ENCODE data around the gene NAA80. TPM values are rescaled to one million over a fixed set of nuclear protein-coding genes. Genes with fewer than 3 reads are reported as not detected.

NAA80 gene
- total and polyA plus RNA-seq, 8 donors = 5.6 to 12.7 (median 9.1) TPM

DNA sequence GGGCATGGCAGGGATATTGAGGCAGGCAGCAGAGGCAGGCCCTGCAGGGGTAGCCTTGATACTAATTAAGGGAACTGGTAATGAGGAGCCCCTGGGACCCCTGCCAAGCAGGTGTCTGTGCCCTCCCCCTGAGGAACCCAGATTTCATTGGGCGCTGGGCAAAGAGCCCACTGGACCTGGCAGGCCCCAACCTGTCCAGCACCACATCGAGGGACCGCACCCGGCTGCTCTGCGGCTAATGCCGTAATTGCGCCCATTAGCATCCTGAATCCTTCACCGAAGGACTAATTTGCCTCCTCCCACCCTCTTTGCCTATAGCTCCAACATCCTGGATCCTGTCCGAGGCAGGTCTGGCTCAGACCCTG, 44.0 kb downstream of the NAA80 start:
- peaks cover 0 to 87% of the 10 kb centered on the region in 2 donors for H3K36me3 ChIP-seq
- H3K27me3 ChIP-seq = no peaks in the 10 kb centered on the region
- DNase-seq (no peak), ATAC-seq (no peak)
- TF ChIP-seq, protein P1, sequence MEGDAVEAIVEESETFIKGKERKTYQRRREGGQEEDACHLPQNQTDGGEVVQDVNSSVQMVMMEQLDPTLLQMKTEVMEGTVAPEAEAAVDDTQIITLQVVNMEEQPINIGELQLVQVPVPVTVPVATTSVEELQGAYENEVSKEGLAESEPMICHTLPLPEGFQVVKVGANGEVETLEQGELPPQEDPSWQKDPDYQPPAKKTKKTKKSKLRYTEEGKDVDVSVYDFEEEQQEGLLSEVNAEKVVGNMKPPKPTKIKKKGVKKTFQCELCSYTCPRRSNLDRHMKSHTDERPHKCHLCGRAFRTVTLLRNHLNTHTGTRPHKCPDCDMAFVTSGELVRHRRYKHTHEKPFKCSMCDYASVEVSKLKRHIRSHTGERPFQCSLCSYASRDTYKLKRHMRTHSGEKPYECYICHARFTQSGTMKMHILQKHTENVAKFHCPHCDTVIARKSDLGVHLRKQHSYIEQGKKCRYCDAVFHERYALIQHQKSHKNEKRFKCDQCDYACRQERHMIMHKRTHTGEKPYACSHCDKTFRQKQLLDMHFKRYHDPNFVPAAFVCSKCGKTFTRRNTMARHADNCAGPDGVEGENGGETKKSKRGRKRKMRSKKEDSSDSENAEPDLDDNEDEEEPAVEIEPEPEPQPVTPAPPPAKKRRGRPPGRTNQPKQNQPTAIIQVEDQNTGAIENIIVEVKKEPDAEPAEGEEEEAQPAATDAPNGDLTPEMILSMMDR (IDR thresholded peaks at IDR 0.05) = no peak
- no peaks in the 10 kb centered on the region for H3K9me3 ChIP-seq
- intact Hi-C loops (cut with DNase I) = no loop called here
- no peak overlapping the region for H3K4me3 ChIP-seq
- peaks cover 5 to 97% of the 10 kb centered on the region in 2 donors for H3K4me1 ChIP-seq
- peak overlapping the region; percentile 81 to 98 for H3K27ac ChIP-seq

DNA sequence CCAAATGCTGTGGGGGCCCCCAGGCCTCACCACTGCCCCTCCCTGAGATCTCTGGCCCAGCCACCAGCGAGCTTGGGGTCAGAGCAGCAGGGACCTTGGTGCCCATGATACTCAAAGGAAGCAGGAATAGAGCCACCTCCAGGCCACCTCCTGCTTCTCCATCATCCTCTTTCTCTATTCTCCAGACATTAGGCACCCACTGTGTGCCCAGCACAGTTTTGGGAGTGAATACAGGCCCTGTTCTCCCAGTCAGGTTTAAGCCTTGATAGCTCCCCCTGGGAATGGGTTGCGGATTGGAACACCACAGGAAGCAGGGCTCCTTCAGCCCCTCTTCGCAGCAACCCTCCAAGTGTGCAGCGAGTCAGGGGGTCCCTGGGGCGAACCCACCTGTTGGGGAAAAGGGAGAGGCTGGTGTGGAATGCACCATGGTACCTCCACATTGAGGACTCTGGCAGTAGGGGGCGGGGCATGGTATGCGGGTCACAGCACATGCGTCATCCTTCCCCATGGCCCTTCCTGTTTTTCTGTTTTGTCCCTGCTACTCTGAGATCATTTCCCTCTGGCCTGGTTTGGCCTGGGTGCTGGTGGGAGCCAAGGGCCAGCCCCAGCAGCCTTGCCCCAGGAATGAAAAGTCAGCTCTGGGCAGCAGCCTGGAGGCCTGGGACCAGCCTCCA, 44.5 kb downstream of the NAA80 start:
- Histone ChIP-seq H3K36me3 (peaks cover 0 to 92% of the 10 kb centered on the region in 2 donors), H3K4me3 (no peak overlapping the region), H3K27ac (peak overlapping the region; percentile 81 to 98), H3K4me1 (peaks cover 4 to 97% of the 10 kb centered on the region in 2 donors), H3K9me3 (no peaks in the 10 kb centered on the region), H3K27me3 (no peaks in the 10 kb centered on the region)
- DNase-seq = peak in 2 of 4 donors; percentile 85 to 89
- TF ChIP-seq, protein P1 (IDR thresholded peaks at IDR 0.05) = no peak
- peak; percentile 63 for ATAC-seq
- intact Hi-C loops (cut with DNase I) = no loop called here

DNA sequence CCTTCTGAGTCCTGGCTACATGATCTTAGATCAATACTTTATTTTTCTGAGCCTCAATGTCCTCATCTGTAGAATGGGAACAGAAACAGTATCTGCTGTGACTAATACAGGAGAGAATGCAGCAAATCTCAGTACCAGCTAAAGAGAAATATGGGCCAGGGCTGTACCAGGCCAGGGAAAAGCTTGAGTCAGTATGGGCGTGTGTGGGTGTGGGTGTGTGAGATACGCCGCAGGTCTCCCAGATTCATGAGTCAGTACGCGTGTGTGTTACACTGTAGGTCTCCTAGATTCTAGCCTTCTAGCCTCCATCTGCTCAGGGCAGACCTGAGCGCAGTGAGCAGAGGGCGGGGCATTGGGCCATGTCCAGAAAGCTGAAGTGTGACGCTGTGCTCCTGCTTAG, 48.0 kb downstream of the NAA80 start:
- intact Hi-C loops (cut with DNase I) = no loop called here
- Histone ChIP-seq H3K4me3 (no peak overlapping the region), H3K4me1 (peaks cover 35 to 100% of the 10 kb centered on the region in 2 donors), H3K36me3 (peaks cover 0 to 72% of the 10 kb centered on the region in 2 donors), H3K9me3 (no peaks in the 10 kb centered on the region), H3K27ac (peak overlapping the region in 1 of 2 donors; percentile 98), H3K27me3 (no peaks in the 10 kb centered on the region)
- DNase-seq (no peak), ATAC-seq (no peak)
- TF ChIP-seq, protein P1 (IDR thresholded peaks at IDR 0.05) = no peak

DNA sequence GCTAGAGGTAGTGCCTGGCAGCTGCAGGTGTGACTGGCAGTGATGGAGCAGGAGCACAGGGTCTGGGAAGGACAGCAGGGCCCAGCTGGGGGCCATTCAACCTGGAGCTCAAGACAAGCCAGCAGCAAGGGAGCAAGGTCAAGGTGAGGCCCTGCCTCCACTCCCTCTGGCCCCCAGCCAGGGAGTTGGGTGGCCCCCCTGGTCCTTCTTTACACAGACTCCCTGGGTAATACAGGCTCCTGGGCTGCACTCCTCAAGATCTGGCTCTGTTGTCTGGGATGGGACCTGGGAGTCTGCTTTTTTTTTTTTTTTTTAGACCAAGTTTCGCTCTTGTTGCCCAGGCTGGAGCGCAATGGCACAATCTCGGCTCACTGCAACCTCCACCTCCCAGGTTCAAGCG, 48.7 kb downstream of the NAA80 start:
- no peak overlapping the region for H3K4me3 ChIP-seq
- DNase-seq (no peak), ATAC-seq (no peak)
- peak overlapping the region; percentile 33 to 98 for H3K27ac ChIP-seq
- intact Hi-C loops (cut with DNase I) = no loop called here
- no peaks in the 10 kb centered on the region for H3K9me3 ChIP-seq
- TF ChIP-seq, protein P1 (IDR thresholded peaks at IDR 0.05) = no peak
- no peaks in the 10 kb centered on the region for H3K27me3 ChIP-seq
- H3K4me1 ChIP-seq = peaks cover 42 to 100% of the 10 kb centered on the region in 2 donors
- H3K36me3 ChIP-seq = peaks cover 0 to 65% of the 10 kb centered on the region in 2 donors

DNA sequence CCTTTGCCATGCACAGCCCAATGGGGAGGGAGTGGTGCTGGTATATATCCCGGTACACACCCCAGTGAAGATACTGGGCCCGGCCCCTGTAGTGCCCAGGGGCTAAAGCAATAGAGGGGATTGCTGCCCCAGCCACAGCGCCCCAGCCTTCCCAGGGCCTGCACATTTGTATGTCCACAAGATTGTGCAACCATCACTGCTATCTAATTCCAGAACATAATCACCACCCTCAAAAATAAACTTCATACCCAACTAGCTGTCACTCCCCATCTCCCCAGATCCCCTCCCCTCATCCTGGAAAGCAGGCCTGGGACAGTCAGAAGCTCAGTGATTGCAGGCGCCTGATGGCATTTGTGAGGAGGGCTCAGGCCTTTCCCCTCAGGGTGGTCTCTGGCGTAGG, 49.7 kb downstream of the NAA80 start:
- Histone ChIP-seq H3K36me3 (peaks cover 0 to 58% of the 10 kb centered on the region in 2 donors), H3K27ac (peak overlapping the region; percentile 85 to 98), H3K9me3 (no peaks in the 10 kb centered on the region), H3K27me3 (no peaks in the 10 kb centered on the region), H3K4me3 (no peak overlapping the region), H3K4me1 (peaks cover 49 to 100% of the 10 kb centered on the region in 2 donors)
- intact Hi-C loops (cut with DNase I) = no loop called here
- ATAC-seq = no peak
- no peak for DNase-seq
- TF ChIP-seq, protein P1 (IDR thresholded peaks at IDR 0.05) = no peak

All from left lung (tissue), 10 donors.